Fibroblast of skin of scalp (primary cell): ENCODE results near the gene BRINP1.
"Not testable (repeated sequence)": the region's sequence is repeated elsewhere in the genome, so short reads cannot be mapped to it uniquely, and the experiment has no call there.

Experiments used
- DNase-seq: peaks from one replicate; pipeline ENCODE4 v3.0.0-alpha.2; 2013

Gene BRINP1

GRCh38 chr9:119195521-119195920 is 173.7 kb downstream of the BRINP1 start:
- no peak for DNase-seq

- no peak for DNase-seq
Measured at GRCh38 chr9:119185298-119185697, 183.9 kb downstream of the BRINP1 start.

- no peak for DNase-seq
Measured at GRCh38 chr9:119184265-119184936, 184.8 kb downstream of the BRINP1 start.

GRCh38 chr9:119181561-119181960 is 187.7 kb downstream of the BRINP1 start:
- DNase-seq: no peak

- DNase-seq: no peak
Measured at GRCh38 chr9:119180897-119181296, 188.3 kb downstream of the BRINP1 start.

GRCh38 chr9:119179701-119180100 is 189.5 kb downstream of the BRINP1 start:
- no peak for DNase-seq

DNA sequence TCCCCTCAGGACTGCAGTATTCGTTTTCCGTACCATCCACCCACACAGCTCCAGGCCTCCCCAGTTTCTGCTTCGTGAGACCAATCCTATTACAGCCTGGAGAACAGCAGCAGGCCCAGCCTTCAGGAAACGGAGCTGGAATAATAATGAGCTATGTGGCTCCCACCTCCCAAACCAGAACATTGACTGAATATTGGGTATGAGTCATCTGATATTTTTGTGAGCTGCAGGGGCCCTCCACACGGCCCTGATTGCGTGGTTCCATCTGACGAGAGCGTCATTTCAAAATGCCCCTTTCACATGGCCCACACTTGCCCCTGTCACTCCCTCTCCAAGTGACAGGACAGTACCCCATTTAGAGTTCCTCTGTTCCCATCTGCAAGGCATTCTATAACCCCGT is 192.0 kb downstream of the BRINP1 start:
- no peak for DNase-seq

DNA sequence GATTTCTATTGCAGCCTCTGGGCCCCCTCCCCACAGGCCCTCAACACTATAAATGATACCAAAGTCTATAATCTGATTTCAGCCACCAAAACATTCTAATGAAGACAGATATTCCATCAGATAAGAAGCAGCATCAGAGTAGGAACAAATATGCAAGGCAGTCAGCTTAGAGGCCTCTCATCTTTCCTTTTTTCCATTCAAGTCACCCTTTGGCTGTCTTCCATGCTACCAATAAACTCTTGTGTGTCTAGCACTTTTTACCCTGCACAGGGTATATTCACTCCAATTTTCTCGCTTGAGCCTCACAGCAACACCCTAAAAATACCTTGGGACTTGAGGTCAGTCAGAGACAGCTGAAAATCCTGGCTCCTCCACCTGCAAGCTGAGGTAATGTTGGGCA is 193.7 kb downstream of the BRINP1 start:
- no peak for DNase-seq

GRCh38 chr9:119169222-119169621 is 200.0 kb downstream of the BRINP1 start:
- DNase-seq: not testable (repeated sequence)

- no peak for DNase-seq
Measured at GRCh38 chr9:119167876-119168275, 201.4 kb downstream of the BRINP1 start.

DNA sequence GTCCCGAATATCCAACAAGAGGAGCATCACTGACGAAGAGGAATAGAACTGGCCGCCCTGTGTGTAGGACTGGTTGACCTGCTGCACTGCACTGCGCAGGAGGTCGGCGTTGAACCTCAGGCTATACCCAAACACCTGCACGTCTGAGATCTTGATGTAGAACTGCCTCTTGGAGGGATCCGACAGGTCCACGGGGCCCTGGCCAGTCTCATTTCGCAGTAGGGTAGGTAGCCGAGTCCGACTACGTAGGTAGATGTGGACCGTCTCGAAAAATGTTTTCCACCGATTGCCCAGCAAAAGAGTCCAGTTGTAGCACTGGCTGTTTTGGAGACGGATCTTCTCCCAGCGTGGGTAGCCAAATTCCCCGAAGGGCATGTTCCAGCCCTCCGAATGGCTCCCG is 202.0 kb downstream of the BRINP1 start:
- DNase-seq: no peak

GRCh38 chr9:119166096-119166495 is 203.1 kb downstream of the BRINP1 start:
- DNase-seq: no peak

- DNase-seq: no peak
Measured at GRCh38 chr9:119165131-119165530, 204.1 kb downstream of the BRINP1 start.

GRCh38 chr9:119164716-119165115 is 204.5 kb downstream of the BRINP1 start:
- no peak for DNase-seq

DNA sequence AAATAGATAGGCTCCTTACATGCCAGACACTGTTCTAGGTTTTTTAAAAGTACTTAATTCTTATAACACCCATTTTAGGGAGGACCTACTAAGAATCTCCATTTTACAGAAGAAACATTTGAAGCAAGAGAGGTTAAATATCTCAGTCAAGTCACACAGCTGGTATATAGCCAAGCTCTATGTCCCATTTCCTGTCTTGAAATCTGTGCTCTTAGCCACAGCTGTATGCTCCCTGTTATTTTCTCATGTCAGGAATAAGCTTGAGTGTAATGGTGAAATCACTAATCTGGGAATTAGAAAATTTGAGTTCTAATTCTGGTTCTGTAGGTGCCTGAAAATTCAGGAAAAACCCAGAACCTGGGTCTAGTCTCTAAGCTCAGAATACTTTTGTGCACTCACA is 208.7 kb downstream of the BRINP1 start:
- DNase-seq: no peak

GRCh38 chr9:119159386-119159785 is 209.8 kb downstream of the BRINP1 start:
- no peak for DNase-seq

GRCh38 chr9:119157196-119157595 is 212.0 kb downstream of the BRINP1 start:
- no peak for DNase-seq

- no peak for DNase-seq
Measured at GRCh38 chr9:119156354-119156753, 212.9 kb downstream of the BRINP1 start.

DNA sequence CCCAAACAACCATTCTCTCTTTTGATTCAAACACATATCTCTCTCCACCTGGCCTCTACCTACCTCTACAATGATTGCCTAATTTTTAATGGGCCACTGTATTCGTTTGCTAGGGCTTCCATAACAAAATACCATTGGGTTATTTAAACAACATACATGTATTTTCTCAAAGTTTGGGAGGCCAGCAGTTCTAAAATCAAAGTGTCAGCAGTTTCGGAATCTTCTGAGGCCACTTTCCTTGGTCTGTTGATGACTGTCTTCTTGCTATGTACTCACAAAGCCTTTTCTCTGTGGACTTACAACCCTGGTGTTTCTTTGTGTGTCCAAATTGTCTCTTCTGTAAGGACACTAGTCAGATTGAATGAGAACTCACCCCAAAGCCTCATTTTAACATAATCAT is 214.7 kb downstream of the BRINP1 start:
- DNase-seq: no peak

GRCh38 chr9:119153402-119153801 is 215.8 kb downstream of the BRINP1 start:
- DNase-seq: no peak

- DNase-seq: no peak
Measured at GRCh38 chr9:119148855-119149254, 220.4 kb downstream of the BRINP1 start.

DNA sequence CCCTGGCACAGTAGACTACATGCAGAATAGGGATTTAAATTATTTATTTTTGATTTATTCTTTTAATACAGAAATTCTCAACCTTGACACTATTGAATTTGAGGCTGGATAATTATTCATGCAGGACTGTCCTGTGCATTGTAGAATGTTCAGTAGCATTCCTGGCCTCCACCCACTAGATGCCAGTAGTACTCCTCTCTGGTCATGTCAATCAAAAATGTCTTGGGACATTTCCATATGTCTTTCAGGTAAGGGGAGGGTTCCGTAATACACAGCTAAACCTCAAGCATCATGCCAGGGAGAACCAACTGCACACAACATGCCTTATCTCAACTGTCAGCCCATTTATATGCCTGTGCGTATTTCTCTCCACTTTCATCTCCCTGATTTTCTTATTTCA is 231.8 kb downstream of the BRINP1 start:
- DNase-seq: no peak

DNA sequence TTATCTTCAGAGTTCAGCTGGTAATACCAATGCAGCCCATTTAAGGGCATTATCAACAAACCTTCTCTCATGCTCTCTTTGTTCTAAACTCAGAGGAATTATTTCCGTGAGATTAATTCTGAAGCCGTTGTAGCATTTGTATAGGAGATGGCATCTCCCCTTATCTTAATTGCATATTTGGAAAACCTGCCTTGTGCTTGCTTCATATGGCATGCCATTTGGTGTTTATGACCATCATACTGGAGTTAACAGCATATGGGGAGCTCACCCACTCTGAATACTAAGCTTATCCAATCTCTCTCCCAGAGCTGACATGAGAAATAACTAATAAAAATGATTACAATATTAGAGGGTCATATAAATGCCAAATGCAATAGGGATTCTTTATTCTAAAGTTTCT is 243.2 kb downstream of the BRINP1 start:
- no peak for DNase-seq

- no peak for DNase-seq
Measured at GRCh38 chr9:119121899-119122298, 247.3 kb downstream of the BRINP1 start.

DNA sequence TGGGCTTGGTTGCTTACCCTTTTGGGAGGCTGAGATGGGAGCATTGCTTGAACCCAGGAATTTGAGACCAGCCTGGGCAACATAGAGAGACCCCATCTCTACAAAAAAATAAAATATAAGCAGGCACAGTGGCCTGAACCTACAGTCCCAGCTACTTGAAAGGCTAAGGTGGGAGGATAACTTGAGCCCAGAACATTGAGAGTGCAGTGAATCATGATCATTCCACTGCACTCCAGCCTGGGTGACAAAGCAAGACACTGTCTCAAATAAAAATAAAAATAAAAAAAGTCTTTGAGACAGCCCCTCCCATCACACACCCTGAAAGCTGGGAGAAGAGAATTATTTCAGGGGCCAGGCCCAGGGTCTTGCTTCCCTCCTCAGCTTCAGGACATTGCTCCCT is 251.8 kb downstream of the BRINP1 start:
- no peak for DNase-seq
